DOHH2 (cell line): ENCODE data around the gene INSR.

Experiments
- EZH2phosphoT487 ChIP-seq: fragments of 200-600 bp; sonication (generic); IDR thresholded peaks from 2 replicates; pipeline ENCODE4 v1.6.1; 2017; ENCODE audit warnings: borderline replicate concordance, mild to moderate bottlenecking, antibody characterized with exemption, low read length, moderate library complexity, mixed read lengths
- TF ChIP-seq, protein P1 (sequence below): fragments of 200-600 bp; sonication (generic); IDR thresholded peaks from one replicate; pipeline ENCODE4 v1.5.1; 2014; ENCODE audit warnings: antibody characterized with exemption, mild to moderate bottlenecking, low read depth, low read length; ENCODE audit not compliant: poor library complexity, severe bottlenecking

DNA sequence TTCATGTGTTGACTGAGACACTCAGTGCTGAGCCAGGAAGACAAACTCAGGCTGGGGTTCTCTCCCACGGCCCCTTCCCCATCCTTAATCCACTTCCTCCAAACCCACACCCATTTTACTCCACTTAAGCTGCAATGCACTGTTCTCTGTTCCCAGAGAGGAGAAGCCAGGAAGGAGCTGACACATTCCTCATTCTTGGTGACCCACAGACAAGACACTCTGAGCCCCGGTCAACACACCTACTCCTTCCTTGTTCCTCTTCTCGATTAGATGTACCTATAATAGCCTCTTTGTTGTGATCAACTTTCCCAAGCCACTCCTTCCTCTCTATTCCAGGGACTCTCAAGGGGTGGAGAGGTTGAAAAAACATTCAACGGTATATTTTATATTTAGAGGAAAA is 47.1 kb downstream of the INSR start:
- TF ChIP-seq, protein P1, sequence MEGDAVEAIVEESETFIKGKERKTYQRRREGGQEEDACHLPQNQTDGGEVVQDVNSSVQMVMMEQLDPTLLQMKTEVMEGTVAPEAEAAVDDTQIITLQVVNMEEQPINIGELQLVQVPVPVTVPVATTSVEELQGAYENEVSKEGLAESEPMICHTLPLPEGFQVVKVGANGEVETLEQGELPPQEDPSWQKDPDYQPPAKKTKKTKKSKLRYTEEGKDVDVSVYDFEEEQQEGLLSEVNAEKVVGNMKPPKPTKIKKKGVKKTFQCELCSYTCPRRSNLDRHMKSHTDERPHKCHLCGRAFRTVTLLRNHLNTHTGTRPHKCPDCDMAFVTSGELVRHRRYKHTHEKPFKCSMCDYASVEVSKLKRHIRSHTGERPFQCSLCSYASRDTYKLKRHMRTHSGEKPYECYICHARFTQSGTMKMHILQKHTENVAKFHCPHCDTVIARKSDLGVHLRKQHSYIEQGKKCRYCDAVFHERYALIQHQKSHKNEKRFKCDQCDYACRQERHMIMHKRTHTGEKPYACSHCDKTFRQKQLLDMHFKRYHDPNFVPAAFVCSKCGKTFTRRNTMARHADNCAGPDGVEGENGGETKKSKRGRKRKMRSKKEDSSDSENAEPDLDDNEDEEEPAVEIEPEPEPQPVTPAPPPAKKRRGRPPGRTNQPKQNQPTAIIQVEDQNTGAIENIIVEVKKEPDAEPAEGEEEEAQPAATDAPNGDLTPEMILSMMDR, result no peak
- no peak for TF ChIP-seq EZH2phosphoT487
